Measurements from ENCODE around the gene SEMG2.

SEMG2 gene

GRCh38 chr20:45221076-45221475 is at the start of gene SEMG2:
Gene SEMG2 (plus strand): TSS chr20:45221373. CDS start chr20:45221390, 17 bp downstream.
- H3K4me2 ChIP-seq (ENCODE audit: insufficient read depth, low read length) = no peak within 1 kb of the TSS
- no peak for TF ChIP-seq EZH2 (IDR thresholded peaks at IDR 0.05; ENCODE audit: borderline replicate concordance, low read depth, low read length, severe bottlenecking)
- no peak for TF ChIP-seq CTCF (IDR thresholded peaks at IDR 0.05; ENCODE audit: borderline replicate concordance, extremely low read depth, low read length, poor library complexity, severe bottlenecking)
- H3K27me3 ChIP-seq (ENCODE audit: insufficient read depth, low read length, poor library complexity) = peaks cover 37% of the 10 kb centered on the region
- no peak within 1 kb of the TSS for H2AFZ ChIP-seq (ENCODE audit: low read depth, low read length)
- no peaks in the 10 kb centered on the region for H4K20me1 ChIP-seq (ENCODE audit: insufficient read depth, low read length)
- H3K9ac ChIP-seq (ENCODE audit: low read depth, low read length) = no peak within 1 kb of the TSS
- H3K4me3 ChIP-seq (ENCODE audit: low read depth in 1 of 2, low read length in 2 of 2) = no peak within 1 kb of the TSS
- no peak for ATAC-seq (ENCODE audit: insufficient read depth, low read depth)
- no peaks in the 10 kb centered on the region for H3K36me3 ChIP-seq (ENCODE audit: insufficient read depth, low read length)
- no peaks in the 10 kb centered on the region for H3K79me2 ChIP-seq (ENCODE audit: insufficient read depth, low read length)
- no peak within 1 kb of the TSS for H3K27ac ChIP-seq (ENCODE audit: low read length)
- no peaks in the 10 kb centered on the region for H3K9me3 ChIP-seq (ENCODE audit: insufficient read depth, low read length, severe bottlenecking)
- no peak for DNase-seq
- H3K4me1 ChIP-seq (ENCODE audit: insufficient read depth, low read length) = no peaks in the 10 kb centered on the region

- Histone ChIP-seq H3K79me2 (ENCODE audit: insufficient read depth, low read length) (no peaks in the 10 kb centered on the region), H3K9me3 (ENCODE audit: insufficient read depth, low read length, severe bottlenecking) (no peaks in the 10 kb centered on the region), H3K4me2 (ENCODE audit: insufficient read depth, low read length) (no peak overlapping the region), H3K27ac (ENCODE audit: low read length) (no peak overlapping the region), H4K20me1 (ENCODE audit: insufficient read depth, low read length) (no peaks in the 10 kb centered on the region), H3K9ac (ENCODE audit: low read depth, low read length) (no peak overlapping the region), H3K4me3 (ENCODE audit: low read depth in 1 of 2, low read length in 2 of 2) (no peak overlapping the region), H3K4me1 (ENCODE audit: insufficient read depth, low read length) (no peaks in the 10 kb centered on the region), H2AFZ (ENCODE audit: low read depth, low read length) (no peak overlapping the region), H3K27me3 (ENCODE audit: insufficient read depth, low read length, poor library complexity) (peaks cover 33% of the 10 kb centered on the region), H3K36me3 (ENCODE audit: insufficient read depth, low read length) (no peaks in the 10 kb centered on the region)
- DNase-seq (no peak), ATAC-seq (ENCODE audit: insufficient read depth, low read depth) (no peak)
- TF ChIP-seq EZH2 (IDR thresholded peaks at IDR 0.05; ENCODE audit: borderline replicate concordance, low read depth, low read length, severe bottlenecking) = no peak
- TF ChIP-seq CTCF (IDR thresholded peaks at IDR 0.05; ENCODE audit: borderline replicate concordance, extremely low read depth, low read length, poor library complexity, severe bottlenecking) = no peak
These were observed 47.7 kb upstream of the SEMG2 start for GRCh38 chr20:45173522-45173921.

- no peak within 1 kb of the TSS for H3K27ac ChIP-seq (ENCODE audit: low read length)
- no peaks in the 10 kb centered on the region for H3K79me2 ChIP-seq (ENCODE audit: insufficient read depth, low read length)
- no peak for TF ChIP-seq CTCF (IDR thresholded peaks at IDR 0.05; ENCODE audit: borderline replicate concordance, extremely low read depth, low read length, poor library complexity, severe bottlenecking)
- TF ChIP-seq EZH2 (IDR thresholded peaks at IDR 0.05; ENCODE audit: borderline replicate concordance, low read depth, low read length, severe bottlenecking) = no peak
- no peak within 1 kb of the TSS for H3K4me3 ChIP-seq (ENCODE audit: low read depth in 1 of 2, low read length in 2 of 2)
- H3K4me2 ChIP-seq (ENCODE audit: insufficient read depth, low read length) = no peak within 1 kb of the TSS
- no peak within 1 kb of the TSS for H2AFZ ChIP-seq (ENCODE audit: low read depth, low read length)
- no peaks in the 10 kb centered on the region for H4K20me1 ChIP-seq (ENCODE audit: insufficient read depth, low read length)
- no peaks in the 10 kb centered on the region for H3K9me3 ChIP-seq (ENCODE audit: insufficient read depth, low read length, severe bottlenecking)
- no peak within 1 kb of the TSS for H3K9ac ChIP-seq (ENCODE audit: low read depth, low read length)
- DNase-seq (no peak), ATAC-seq (ENCODE audit: insufficient read depth, low read depth) (no peak)
- peaks cover 44% of the 10 kb centered on the region for H3K27me3 ChIP-seq (ENCODE audit: insufficient read depth, low read length, poor library complexity)
- H3K4me1 ChIP-seq (ENCODE audit: insufficient read depth, low read length) = no peaks in the 10 kb centered on the region
- H3K36me3 ChIP-seq (ENCODE audit: insufficient read depth, low read length) = no peaks in the 10 kb centered on the region
These were observed 46.5 kb upstream of the SEMG2 start, which contains the start of gene PI3 for GRCh38 chr20:45174434-45175364. Gene PI3 (plus strand): TSS chr20:45174902. CDS start chr20:45174923, 21 bp downstream.

Data from DND-41 (cell line).